ENCODE measurements around the gene CYSTM1.

CYSTM1 gene

DNA sequence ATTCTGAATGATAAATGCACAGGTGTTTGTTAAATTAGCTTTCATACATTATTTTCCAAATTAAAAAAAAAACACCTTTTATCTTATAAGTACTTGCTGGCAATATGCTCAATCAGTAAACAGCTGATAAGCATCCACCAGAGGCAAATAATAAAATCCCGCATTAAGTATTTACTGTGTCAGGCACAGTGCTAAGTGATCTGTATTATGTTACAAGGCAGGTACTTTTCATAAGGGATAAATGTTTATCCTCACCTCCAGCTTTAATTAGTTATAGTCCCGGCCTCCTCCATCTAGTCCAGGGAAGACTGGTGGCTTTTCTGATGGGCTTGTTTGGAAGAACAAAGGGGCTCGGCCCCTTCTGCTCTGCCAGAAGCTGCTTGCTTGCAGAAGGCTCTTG, 87.9 kb downstream of the CYSTM1 start:
- TF ChIP-seq CTCF (IDR thresholded peaks at IDR 0.05), result no peak

DNA sequence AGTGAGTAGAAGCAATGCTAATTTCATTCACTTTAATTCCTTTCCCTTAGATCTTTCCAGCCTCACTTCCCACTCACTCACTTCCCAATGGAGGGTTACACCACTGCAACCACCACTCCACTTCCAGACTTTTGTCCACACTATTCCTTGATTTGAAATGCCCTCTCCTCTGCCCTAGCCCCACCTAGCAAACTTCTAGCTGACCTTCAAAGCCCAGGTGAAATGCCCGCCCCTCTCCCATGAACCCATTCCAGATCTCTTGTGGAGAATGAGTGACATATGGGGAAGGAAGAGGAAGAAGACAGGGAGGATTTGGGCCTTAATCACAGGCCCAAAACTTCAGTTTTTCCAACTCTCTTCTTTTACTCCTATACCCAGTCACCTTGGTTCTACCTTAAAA, 90.9 kb downstream of the CYSTM1 start:
- TF ChIP-seq CTCF (IDR thresholded peaks at IDR 0.05), result no peak

GRCh38 chr5:140266471-140267200, 91.6 kb downstream of the CYSTM1 start:
- no peak for TF ChIP-seq CTCF (IDR thresholded peaks at IDR 0.05)

DNA sequence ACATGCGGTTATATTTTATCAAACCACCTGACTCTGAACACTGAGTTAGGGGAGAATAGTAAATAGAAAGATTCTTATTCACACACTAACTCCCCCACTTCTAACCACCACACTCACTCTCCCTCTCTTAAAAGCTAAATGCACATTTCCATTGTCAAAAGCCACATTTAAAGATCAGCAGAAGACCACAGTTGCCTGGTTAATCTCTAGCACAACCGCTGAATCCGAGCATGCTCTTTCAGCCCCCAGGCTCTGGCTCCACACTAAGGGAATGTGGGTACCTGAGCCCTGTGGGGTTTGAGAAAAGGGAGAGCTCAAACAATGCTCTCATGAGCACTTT, 92.2 kb downstream of the CYSTM1 start:
- TF ChIP-seq CTCF (IDR thresholded peaks at IDR 0.05), result no peak

- TF ChIP-seq CTCF (IDR thresholded peaks at IDR 0.05), result no peak
These were observed 92.6 kb downstream of the CYSTM1 start for GRCh38 chr5:140267559-140268018.

GRCh38 chr5:140270008-140270407, 95.0 kb downstream of the CYSTM1 start:
- no peak for TF ChIP-seq CTCF (IDR thresholded peaks at IDR 0.05)

DNA sequence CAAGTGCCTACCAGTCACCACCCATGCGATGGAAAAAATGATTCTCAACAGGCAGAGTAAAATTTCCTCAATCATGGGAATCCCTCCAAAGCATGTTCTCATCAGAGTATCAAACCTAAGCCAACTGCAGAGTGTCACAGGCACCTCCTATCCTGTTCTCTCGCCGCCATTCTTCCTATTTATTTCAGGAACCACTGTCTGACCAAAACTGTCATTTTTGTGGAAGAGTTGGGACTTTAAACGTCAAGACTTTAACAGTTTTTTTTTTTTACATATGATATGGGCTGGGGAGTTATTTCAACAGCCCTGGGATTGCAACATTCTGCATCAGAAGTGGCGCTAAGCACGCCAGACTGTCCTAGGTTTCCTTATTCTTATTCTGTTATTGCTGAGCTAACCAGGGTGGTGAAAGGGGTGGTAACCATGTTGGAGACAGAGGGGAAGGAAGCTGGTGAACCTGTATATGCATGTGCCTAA, 98.5 kb downstream of the CYSTM1 start:
- no peak for TF ChIP-seq CTCF (IDR thresholded peaks at IDR 0.05)

DNA sequence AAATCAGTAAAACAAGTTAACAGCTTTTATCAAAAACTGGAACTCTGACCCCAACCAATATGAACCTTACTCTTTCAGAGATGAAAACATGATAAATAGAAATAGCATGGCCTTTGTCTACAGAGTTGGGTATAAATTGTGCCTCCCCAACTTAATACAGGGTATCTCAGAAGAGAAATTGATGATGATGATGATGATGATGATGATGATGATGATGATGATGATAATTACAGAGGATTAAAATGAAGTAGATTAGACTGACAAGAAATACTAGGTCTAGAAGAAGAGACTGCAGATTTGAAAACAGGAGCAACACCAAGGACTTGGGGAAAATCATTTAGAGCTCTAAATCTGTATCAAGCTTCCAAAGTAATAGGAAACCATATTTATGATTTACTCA, 100.8 kb downstream of the CYSTM1 start:
- no peak for TF ChIP-seq CTCF (IDR thresholded peaks at IDR 0.05)

All from LNCAP (cell line).